Kidney epithelial cell (primary cell): ENCODE measurements around the gene OTULINL. TPM values are rescaled to one million over a fixed set of nuclear protein-coding genes. Genes with fewer than 3 reads are reported as not detected.
"Not testable (repeated sequence)": the region's sequence is repeated elsewhere in the genome, so short reads cannot be mapped to it uniquely, and the experiment has no call there.

Experiments
- DNase-seq: peaks from one replicate; pipeline ENCODE4 v3.0.0-alpha.2; 2010; ENCODE audit warnings: low read depth
- H3K27me3 ChIP-seq: 2 replicates; pipeline ENCODE4 v1.6.0; 2011; ENCODE audit warnings: low read length; ENCODE audit not compliant: control insufficient read depth, insufficient read depth
- H3K36me3 ChIP-seq: 2 replicates; pipeline ENCODE4 v1.5.1; 2011; ENCODE audit warnings: low read length; ENCODE audit not compliant: control insufficient read depth, insufficient read depth
- H3K4me3 ChIP-seq: 2 replicates; pipeline ENCODE4 v1.5.1; 2011; ENCODE audit warnings: low read depth, mild to moderate bottlenecking, control low read depth, low read length
- total RNA-seq: library from RNA; depleted of rRNA; stranded (reverse); fragments of >200 nt; gene quantifications from 2 replicates; pipeline ENCODE4 v1.2.3, GENCODE V29; 2015
- TF ChIP-seq, protein P1 (sequence below): IDR thresholded peaks from 2 replicates; pipeline ENCODE4 v1.5.1; 2011; ENCODE audit warnings: mild to moderate bottlenecking, moderate library complexity, low read length, control low read depth, inconsistent platforms; ENCODE audit not compliant: insufficient read depth, poor library complexity, severe bottlenecking

Gene OTULINL
- total RNA-seq, 1 donor from 2014 or later: 1.8 TPM

DNA sequence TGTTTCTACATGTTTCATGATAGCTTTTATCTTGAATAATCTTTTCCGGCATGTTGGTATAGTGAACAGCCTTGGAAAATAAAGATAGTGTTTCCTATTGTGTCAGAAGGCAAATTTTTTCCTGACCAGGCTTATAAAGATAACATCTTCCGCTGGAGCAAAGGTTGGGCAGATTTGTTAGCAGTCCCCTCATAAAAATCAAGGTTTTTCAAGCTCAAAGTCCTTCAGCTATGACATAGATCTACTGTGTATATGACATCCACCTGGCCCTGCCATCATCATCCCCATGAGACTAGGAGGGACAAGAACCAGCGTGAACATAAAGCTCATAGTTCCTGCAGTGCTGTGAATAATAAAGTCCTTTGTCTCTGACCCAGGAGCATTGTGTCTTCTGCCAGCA, 30.4 kb upstream of the OTULINL start:
- no peak for DNase-seq
- H3K4me3 ChIP-seq: no peak overlapping the region
- TF ChIP-seq, protein P1, sequence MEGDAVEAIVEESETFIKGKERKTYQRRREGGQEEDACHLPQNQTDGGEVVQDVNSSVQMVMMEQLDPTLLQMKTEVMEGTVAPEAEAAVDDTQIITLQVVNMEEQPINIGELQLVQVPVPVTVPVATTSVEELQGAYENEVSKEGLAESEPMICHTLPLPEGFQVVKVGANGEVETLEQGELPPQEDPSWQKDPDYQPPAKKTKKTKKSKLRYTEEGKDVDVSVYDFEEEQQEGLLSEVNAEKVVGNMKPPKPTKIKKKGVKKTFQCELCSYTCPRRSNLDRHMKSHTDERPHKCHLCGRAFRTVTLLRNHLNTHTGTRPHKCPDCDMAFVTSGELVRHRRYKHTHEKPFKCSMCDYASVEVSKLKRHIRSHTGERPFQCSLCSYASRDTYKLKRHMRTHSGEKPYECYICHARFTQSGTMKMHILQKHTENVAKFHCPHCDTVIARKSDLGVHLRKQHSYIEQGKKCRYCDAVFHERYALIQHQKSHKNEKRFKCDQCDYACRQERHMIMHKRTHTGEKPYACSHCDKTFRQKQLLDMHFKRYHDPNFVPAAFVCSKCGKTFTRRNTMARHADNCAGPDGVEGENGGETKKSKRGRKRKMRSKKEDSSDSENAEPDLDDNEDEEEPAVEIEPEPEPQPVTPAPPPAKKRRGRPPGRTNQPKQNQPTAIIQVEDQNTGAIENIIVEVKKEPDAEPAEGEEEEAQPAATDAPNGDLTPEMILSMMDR: no peak
- H3K27me3 ChIP-seq: no peaks in the 10 kb centered on the region
- H3K36me3 ChIP-seq: no peaks in the 10 kb centered on the region

DNA sequence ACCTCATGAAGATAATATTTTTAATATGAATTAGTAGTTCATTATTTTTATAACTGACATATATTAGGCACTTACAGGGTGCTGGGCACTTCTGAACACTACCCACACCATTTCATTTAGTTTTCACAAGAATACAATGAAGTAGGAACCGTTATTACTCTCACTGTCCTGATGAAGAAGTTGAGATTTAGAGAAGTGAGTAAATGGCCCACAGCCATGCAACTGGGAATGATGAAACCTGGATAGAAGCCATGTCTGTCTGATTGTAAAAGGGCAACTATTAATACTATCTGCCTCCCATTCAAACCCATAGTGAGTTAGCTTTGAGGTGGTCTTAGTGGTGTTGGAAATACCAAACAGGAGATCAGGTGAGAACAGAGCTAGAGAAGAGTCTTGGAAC, 29.6 kb upstream of the OTULINL start:
- no peak for DNase-seq
- no peak overlapping the region for H3K4me3 ChIP-seq
- H3K36me3 ChIP-seq: no peaks in the 10 kb centered on the region
- TF ChIP-seq, protein P1: no peak
- no peaks in the 10 kb centered on the region for H3K27me3 ChIP-seq

GRCh38 chr5:14554288-14554687, 27.3 kb upstream of the OTULINL start:
- not testable (repeated sequence) for H3K36me3 ChIP-seq, H3K27me3 ChIP-seq, DNase-seq, H3K4me3 ChIP-seq

GRCh38 chr5:14556015-14556414, 25.6 kb upstream of the OTULINL start:
- H3K27me3 ChIP-seq: peaks cover 2% of the 10 kb centered on the region
- TF ChIP-seq, protein P1: no peak
- no peak overlapping the region for H3K4me3 ChIP-seq
- no peak for DNase-seq
- no peaks in the 10 kb centered on the region for H3K36me3 ChIP-seq

- H3K4me3 ChIP-seq: no peak overlapping the region
- TF ChIP-seq, protein P1: no peak
- DNase-seq: no peak
- peaks cover 2% of the 10 kb centered on the region for H3K27me3 ChIP-seq
- no peaks in the 10 kb centered on the region for H3K36me3 ChIP-seq
Observed at GRCh38 chr5:14557203-14557770, 24.3 kb upstream of the OTULINL start.

GRCh38 chr5:14557791-14558415, 23.7 kb upstream of the OTULINL start:
- no peaks in the 10 kb centered on the region for H3K36me3 ChIP-seq
- no peak overlapping the region for H3K4me3 ChIP-seq
- H3K27me3 ChIP-seq: peaks cover 2% of the 10 kb centered on the region
- TF ChIP-seq, protein P1: no peak
- no peak for DNase-seq
